ENCODE measurements around the gene COPS8. TPM values are rescaled to one million over a fixed set of nuclear protein-coding genes. Genes with fewer than 3 reads are reported as not detected.

Gene COPS8
- total RNA-seq, 4 donors from 2014 or later = 59.0 to 88.3 (median 77.7) TPM

DNA sequence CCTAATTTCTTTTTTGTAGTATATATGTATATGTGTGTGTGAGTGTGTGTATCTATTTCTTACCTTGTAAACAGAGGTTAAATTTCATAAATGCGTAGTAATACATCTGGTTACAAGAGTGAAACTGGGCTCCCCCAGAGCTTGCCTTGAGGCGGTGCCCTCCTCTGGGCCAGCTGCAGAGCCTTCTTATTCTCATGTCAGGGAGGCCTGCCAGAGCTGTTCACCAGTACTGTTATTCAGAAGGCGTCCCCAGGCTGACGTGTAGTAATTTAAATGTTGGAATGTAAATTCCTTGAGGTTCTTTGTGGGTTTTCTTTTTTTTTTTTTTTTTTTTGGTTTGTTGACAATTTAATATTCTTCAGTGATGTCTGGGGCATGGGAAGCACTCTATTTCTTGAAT lies 11.2 kb downstream of the COPS8 start:
- no peak overlapping the region for H3K4me3 ChIP-seq
- H3K4me1 ChIP-seq = peaks cover 38% of the 10 kb centered on the region
- peaks cover 78% of the 10 kb centered on the region for H3K36me3 ChIP-seq
- no peak for DNase-seq (ENCODE audit: low spot score in 2 of 2)
- 68% methylated on average over 4 of the region's 4 CpGs for WGBS
- no peaks in the 10 kb centered on the region for H3K9me3 ChIP-seq
- no peak for TF ChIP-seq POLR2AphosphoS5 (IDR thresholded peaks at IDR 0.05)
- no peak for TF ChIP-seq POLR2A (IDR thresholded peaks at IDR 0.05)
- H3K27ac ChIP-seq = peak overlapping the region; percentile 83
- no peaks in the 10 kb centered on the region for H3K27me3 ChIP-seq

GRCh38 chr2:237097326-237097910 lies 11.7 kb downstream of the COPS8 start:
- 84% methylated on average over 2 of the region's 2 CpGs for WGBS
- H3K27me3 ChIP-seq = no peaks in the 10 kb centered on the region
- peak overlapping the region; percentile 83 for H3K27ac ChIP-seq
- no peak for DNase-seq (ENCODE audit: low spot score in 2 of 2)
- H3K36me3 ChIP-seq = peaks cover 83% of the 10 kb centered on the region
- H3K9me3 ChIP-seq = no peaks in the 10 kb centered on the region
- TF ChIP-seq CTCF (IDR thresholded peaks at IDR 0.05) (no peak), POLR2A (IDR thresholded peaks at IDR 0.05) (no peak), POLR2AphosphoS5 (IDR thresholded peaks at IDR 0.05) (no peak), EP300 (IDR thresholded peaks at IDR 0.05) (no peak)
- H3K4me3 ChIP-seq = no peak overlapping the region
- peaks cover 33% of the 10 kb centered on the region for H3K4me1 ChIP-seq

GRCh38 chr2:237097911-237098702 lies 12.4 kb downstream of the COPS8 start:
- Histone ChIP-seq H3K27ac (peak overlapping the region; percentile 83), H3K4me1 (peaks cover 26% of the 10 kb centered on the region), H3K36me3 (peaks cover 90% of the 10 kb centered on the region), H3K27me3 (no peaks in the 10 kb centered on the region), H3K4me3 (no peak overlapping the region), H3K9me3 (no peaks in the 10 kb centered on the region)
- TF ChIP-seq CTCF (IDR thresholded peaks at IDR 0.05) = no peak
- peak in 1 of 3 donors; percentile 49 for TF ChIP-seq POLR2AphosphoS5 (IDR thresholded peaks at IDR 0.05)
- 66% methylated on average over 4 of the region's 4 CpGs for WGBS
- DNase-seq (ENCODE audit: low spot score in 2 of 2) = no peak

DNA sequence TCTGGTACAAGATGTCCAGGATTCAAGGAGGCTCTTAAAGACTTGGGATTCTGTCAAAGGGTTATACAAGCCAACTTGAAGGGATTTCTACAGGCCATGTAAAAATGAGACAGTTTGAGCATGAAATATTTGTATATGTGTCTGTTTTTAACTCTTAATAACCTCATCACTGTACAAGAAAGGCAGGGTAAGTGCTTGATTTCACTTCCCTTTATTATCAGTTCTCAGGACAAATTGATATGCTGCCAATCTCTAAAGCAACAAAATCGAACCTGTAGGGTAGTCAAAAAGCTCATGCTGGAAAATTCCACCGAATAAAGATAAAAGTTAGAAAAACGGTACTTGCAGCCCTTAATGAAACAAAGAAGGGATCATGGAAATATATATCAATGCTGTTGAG lies 14.1 kb downstream of the COPS8 start:
- peaks cover 91% of the 10 kb centered on the region for H3K36me3 ChIP-seq
- H3K4me3 ChIP-seq = no peak overlapping the region
- 91% methylated on average over 3 of the region's 3 CpGs for WGBS
- peaks cover 18% of the 10 kb centered on the region for H3K4me1 ChIP-seq
- H3K27me3 ChIP-seq = no peaks in the 10 kb centered on the region
- no peak for TF ChIP-seq POLR2A (IDR thresholded peaks at IDR 0.05)
- TF ChIP-seq CTCF (IDR thresholded peaks at IDR 0.05) = no peak
- TF ChIP-seq EP300 (IDR thresholded peaks at IDR 0.05) = no peak
- no peak for TF ChIP-seq POLR2AphosphoS5 (IDR thresholded peaks at IDR 0.05)
- H3K27ac ChIP-seq = no peak overlapping the region
- no peaks in the 10 kb centered on the region for H3K9me3 ChIP-seq
- no peak for DNase-seq (ENCODE audit: low spot score in 2 of 2)

DNA sequence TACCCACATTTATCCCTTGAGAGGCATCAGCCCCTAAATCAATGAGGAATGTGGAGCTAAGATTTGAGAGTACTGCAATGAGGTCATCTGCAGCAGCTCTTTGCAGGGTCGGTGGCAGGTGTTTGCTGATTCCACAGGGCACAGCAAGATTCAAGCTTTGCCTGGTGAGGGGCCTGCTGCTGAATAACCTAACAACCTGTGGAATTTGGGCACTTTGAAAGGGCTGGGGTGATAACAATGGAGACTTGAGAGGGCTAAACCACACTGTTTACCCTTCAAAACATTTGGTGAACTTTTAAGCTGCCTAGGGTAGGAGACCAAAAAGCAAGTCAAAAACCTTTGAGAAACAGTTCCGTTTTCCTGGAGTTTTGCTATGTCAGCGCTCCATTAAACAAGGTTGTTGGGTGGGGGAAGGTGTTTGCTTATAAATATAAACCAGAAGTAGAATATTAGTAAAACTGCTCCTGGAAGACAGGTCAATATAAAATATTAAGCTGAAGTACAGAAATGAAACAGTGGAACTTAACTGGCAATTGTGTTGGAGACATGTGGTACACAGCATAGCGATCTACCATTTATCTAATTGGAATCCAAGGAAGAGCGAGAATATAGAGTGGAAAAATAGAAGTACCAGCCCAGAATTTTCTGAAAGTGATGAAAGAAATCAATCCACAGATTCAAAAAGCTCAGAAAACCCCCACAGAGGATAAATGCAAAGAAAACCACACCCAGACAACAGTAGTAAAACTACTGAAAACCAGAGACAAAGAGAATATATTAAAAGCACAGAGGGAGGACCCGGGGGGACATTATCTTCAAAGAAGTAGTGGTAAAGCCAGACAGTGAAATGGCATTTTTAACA lies 15.7 kb downstream of the COPS8 start:
- H3K36me3 ChIP-seq = peaks cover 75% of the 10 kb centered on the region
- no peaks in the 10 kb centered on the region for H3K9me3 ChIP-seq
- no peaks in the 10 kb centered on the region for H3K27me3 ChIP-seq
- 93% methylated on average over 6 of the region's 6 CpGs for WGBS
- peaks cover 16% of the 10 kb centered on the region for H3K4me1 ChIP-seq
- H3K4me3 ChIP-seq = no peak overlapping the region
- DNase-seq (ENCODE audit: low spot score in 2 of 2) = no peak
- H3K27ac ChIP-seq = no peak overlapping the region
- TF ChIP-seq POLR2A (IDR thresholded peaks at IDR 0.05) (no peak), POLR2AphosphoS5 (IDR thresholded peaks at IDR 0.05) (no peak), CTCF (IDR thresholded peaks at IDR 0.05) (no peak), EP300 (IDR thresholded peaks at IDR 0.05) (no peak)
